HG03354 (cell line): Measurements from ENCODE around the gene EPN1.

Source experiments
- ATAC-seq: cut with Tn5 transposase; IDR thresholded peaks from one replicate; pipeline ENCODE4 v1.9.1; 2021; ENCODE audit warnings: mild to moderate bottlenecking; ENCODE audit not compliant: unreplicated experiment, poor library complexity, severe bottlenecking

EPN1 gene

GRCh38 chr19:55674841-55675660, at the start of gene EPN1:
EPN1 (plus strand) TSS chr19:55675226; CDS start chr19:55678628, 3,402 bp downstream.
- peak; percentile 73 for ATAC-seq

- ATAC-seq, result no peak
Observed at GRCh38 chr19:55626350-55626749, 48.7 kb upstream of the EPN1 start.

- no peak for ATAC-seq
Observed at GRCh38 chr19:55632463-55632834, 42.6 kb upstream of the EPN1 start.

DNA sequence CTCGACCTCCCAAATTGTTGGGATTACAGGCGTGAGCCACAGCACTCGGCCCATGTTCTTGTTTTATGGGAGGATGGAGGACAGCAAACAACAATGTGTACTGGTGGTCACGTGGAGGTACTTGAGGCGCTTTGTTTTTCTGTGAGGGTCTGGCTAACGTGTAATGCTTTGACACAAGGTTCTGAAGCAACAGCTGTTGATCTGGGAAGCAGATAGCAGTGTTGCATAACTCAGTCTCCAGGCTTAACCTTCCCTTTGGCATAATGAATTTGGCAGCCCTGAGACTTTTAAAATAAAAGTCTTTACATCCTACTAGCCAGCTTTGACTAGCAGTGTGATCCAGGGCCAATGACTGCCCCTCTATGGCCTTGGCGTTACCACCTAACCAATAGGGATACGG, 41.2 kb upstream of the EPN1 start:
- ATAC-seq, result no peak

- ATAC-seq, result no peak
Observed at GRCh38 chr19:55635334-55635717, 39.7 kb upstream of the EPN1 start.

DNA sequence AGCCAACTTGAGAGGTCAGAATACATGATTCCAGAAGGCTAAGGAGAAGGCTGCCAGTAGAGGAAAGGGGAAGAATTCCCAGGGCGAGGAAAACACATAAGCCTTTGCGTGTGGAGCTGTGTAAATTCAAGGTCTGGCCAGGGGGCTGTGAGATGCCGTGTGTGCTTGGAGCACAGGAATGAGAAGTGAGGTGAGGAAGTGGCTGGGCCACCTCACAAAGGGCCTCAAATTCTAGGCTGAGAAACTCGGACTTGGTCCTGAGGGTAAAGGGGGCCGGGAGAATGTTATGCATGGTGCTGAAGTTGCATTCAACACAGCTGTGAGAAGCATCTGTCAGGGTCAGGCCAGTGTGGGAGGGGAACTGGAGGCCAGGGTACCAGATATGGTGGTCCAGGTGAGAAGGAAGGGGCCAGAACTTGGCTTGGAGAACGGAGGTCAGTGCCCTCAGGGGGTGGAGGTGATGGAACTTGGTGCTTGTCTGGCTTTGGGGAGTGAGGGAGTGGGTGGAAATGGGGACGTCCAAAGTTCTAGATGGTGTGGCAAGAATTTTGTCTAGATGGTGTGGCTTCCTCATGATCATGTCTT, 39.1 kb upstream of the EPN1 start:
- no peak for ATAC-seq

DNA sequence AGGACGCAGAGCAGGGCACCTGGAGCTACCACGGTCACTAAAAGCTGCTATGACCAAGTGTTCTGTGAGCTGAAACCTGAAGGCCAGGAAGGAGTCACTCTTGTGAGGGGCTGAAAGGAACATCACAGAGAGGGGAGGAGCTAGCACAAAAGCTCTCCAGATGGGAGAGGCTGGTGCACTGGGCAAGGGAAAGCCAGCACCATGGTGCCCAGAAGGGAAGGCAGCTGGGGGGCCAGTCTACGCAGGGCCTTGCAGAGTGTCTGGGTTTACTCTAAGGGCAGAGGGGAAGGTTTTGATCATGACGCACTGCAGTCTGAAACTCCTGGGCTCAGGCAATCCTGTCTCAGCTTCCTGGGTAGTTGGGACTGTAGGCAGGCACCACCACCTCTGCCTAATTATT, 38.3 kb upstream of the EPN1 start:
- no peak for ATAC-seq

DNA sequence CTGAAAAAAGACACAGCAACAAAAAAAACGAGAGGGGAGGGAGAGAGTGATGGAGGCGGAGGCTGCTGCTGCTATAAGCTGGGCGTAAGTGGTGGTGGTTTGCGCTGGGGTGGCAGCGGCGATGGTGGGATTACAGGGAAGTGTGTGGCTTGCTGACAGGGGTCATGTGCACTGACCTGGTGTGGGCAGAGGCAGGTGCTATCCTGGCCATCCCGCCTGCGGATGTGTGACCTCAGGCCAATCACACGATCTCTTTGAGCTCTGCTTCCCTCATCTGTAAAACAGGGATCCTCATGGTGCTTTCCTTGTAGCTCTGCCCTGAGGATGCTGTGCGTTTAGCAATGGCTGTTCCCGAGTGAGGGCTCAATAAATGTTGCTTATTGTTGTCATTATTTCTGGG, 37.5 kb upstream of the EPN1 start:
- no peak for ATAC-seq

DNA sequence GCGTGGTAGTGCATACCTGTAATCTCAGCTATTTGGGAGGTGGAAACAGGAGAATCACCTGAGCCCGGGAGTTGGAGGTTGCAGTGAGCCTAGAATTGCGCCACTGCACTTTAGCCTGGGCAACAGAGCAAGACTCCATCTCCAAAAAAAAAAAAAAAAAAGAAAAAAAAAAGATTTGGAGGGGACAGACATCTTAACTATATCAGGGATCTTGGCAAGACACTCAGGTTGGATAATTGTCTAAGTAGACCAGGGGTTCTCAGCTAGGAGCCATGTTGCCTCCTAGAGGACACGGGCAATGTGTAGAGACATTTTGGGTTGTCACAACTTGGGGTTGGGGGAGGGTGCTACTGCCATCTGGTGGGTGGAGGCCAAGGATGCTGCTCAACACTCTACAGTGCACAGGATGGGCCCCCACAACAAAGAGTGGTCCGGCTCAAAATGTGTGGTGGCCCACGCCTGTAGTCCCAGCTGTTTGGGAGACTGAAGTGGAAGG, 36.1 kb upstream of the EPN1 start:
- no peak for ATAC-seq

GRCh38 chr19:55640043-55640576, 34.9 kb upstream of the EPN1 start:
- no peak for ATAC-seq

DNA sequence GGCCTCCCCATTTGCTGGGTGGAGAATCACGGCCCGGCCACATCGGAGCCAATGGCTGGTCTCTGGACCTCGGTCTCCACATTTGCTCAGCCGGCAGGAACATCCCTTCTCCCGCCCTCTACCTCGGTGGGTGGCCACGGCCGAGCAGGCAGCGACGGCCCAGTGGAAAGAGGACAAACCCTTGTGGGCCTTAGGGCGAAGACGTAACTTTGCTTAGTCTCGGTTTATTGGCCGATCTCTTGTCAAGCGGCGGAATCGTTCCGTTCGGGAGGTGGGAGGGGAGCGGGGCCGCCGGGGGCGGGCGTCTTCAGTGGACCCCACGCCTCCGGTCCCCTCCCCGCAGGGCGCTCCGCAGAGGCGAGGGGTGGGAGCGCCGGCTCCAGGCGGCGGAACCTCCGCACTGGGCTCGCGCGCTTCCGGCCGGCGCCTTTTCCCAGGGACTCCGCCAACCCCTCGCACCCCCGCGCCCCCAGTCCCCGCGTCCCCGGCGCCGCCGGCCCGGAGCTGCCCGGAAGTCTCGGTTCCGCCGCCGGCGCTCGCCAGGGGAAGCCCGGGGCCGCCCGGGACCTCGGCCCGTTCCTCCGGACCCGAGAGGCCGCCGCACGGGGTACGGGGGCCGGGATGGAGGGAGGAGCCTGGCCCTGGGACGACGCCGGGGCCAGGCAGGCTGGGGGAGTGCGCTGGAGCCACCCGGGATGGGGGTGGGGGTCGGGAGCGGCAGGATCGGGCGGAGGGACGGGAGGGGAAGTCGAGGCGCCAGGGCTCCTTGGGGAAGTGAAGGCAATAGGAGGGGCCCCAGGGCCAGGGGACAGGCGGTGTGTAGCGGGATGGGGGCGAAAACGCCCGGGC, 34.2 kb upstream of the EPN1 start, which contains the start of gene ZNF580:
TSS of gene ZNF580 (plus strand) at position 426 of the 849 bp plus-strand sequence. CDS start 1,507 bp downstream, outside the sequence.
- ATAC-seq, result peak; percentile 30

DNA sequence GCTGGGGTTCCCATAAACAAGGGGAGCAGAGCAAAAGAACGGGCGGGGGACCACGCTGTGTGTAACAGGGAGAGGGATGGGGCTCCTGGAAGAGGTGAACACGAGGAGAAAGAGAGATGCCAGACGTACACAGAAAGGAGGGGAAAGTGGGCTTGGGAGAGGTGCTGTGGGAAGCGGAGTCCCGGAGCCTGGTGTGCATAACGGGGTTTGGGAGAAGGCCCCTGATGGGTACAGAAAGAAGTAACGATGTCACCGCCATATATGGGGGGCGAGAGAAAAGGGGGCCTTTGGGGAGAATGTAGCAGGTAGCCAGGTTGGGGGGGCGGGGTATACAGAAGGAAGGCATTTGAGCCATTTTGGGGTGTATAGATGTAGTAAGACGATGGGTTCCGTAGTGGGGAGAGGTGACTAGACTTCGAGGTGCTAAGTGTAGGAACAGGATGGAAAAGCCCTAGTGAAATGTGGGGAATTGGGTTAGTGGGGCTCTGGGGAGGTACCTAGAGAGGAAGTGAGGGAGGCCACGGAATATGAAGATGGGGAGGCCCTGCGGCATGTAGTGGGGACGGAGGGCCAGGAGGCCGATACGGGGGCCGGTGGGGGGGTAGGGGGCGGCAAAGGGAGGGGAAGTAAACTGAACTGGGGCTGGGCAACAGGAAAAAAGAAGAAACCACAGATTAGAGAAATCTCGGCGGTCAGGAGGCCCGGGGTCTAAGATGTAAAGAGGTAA, 33.4 kb upstream of the EPN1 start:
- ATAC-seq, result no peak

- peak; percentile 2 for ATAC-seq
Observed at GRCh38 chr19:55642153-55643002, 32.6 kb upstream of the EPN1 start.

GRCh38 chr19:55643003-55643886, 31.8 kb upstream of the EPN1 start, which contains the start of gene ZNF581:
ZNF581 (plus strand) TSS chr19:55643649; CDS start chr19:55644572, 923 bp downstream.
- ATAC-seq, result peak; percentile 44

DNA sequence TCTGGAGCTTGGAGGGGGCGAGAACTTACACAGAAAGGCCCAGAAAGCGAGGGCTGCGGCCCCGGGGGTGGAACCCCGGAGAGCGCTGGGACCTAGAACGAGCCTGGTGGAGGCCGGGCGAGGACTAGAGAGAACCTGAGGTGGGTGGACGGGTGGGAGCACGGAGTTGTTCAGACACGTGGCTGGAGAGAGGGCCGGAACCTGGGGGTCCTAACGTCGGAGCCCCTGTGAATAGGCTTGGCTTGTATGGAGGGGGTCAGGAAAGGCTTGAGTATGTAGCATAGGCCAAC, 31.2 kb upstream of the EPN1 start:
- no peak for ATAC-seq

GRCh38 chr19:55644191-55644833, 30.7 kb upstream of the EPN1 start:
- no peak for ATAC-seq

DNA sequence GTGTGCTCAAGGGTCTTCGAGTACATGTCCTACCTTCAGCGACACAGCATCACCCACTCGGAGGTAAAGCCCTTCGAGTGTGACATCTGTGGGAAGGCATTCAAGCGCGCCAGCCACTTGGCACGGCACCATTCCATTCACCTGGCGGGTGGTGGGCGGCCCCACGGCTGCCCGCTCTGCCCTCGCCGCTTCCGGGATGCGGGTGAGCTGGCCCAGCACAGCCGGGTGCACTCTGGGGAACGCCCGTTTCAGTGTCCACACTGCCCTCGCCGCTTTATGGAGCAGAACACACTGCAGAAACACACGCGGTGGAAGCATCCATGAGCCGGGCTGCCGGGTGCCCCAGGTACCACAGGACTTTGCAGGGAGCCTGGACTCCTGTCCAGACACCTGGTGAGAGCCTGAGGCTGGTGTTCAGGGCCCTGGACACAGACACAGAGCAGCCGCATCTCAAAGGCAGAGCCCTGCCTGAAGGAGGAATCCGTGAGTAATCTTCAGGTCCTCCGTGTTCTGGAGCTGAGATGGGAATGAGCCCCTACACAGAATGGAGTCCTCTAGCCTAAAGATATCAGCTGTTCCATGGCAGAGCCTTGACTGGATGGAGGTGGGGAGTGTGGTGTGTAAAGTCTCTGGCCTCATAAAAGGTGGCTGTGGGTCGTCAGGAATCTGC, 30.0 kb upstream of the EPN1 start:
- ATAC-seq, result no peak
